K562 (cell line): ENCODE data around the gene RASSF3. TPM values are rescaled to one million over a fixed set of nuclear protein-coding genes. Genes with fewer than 3 reads are reported as not detected.

ENCODE experiments used
- ADNP ChIP-seq: fragments of 200-800 bp; sonication (Bioruptor generic); IDR thresholded peaks from 2 replicates; pipeline ENCODE4 v1.6.1; 2016; ENCODE audit warnings: missing genetic modification characterization, missing compliant biosample characterization
- ARID2 ChIP-seq: fragments of 450-650 bp; IDR thresholded peaks from 2 replicates; pipeline ENCODE4 v1.6.1; 2017; ENCODE audit warnings: antibody characterized with exemption, mild to moderate bottlenecking
- BRD4 ChIP-seq: fragments of 200-600 bp; sonication (generic); IDR thresholded peaks from 2 replicates; pipeline ENCODE4 v1.6.1; 2017; ENCODE audit warnings: inconsistent platforms
- C11orf30 ChIP-seq: fragments of 450-650 bp; IDR thresholded peaks from 2 replicates; pipeline ENCODE4 v1.6.1; 2016; ENCODE audit warnings: low read depth, mild to moderate bottlenecking
- GATAD2B ChIP-seq: fragments of 450-650 bp; IDR thresholded peaks from 2 replicates; pipeline ENCODE4 v1.6.1; 2017; ENCODE audit warnings: mild to moderate bottlenecking, borderline replicate concordance
- HDGF ChIP-seq: fragments of 450-650 bp; IDR thresholded peaks from 2 replicates; pipeline ENCODE4 v1.6.1; 2016
- SLC30A9 ChIP-seq: fragments of 250-450 bp; sonication (Bioruptor Pico); IDR thresholded peaks from 2 replicates; pipeline ENCODE4 v1.8.0; 2022; ENCODE audit warnings: mild to moderate bottlenecking, moderate library complexity
- TAF1 ChIP-seq: IDR thresholded peaks from 2 replicates; pipeline ENCODE4 v1.6.1; 2011; ENCODE audit warnings: mild to moderate bottlenecking, low read length, moderate library complexity; ENCODE audit not compliant: insufficient read depth, control insufficient read depth, severe bottlenecking; ENCODE audit errors: extremely low read depth
- ZBTB1 ChIP-seq: sonication (generic); formaldehyde crosslinking; IDR thresholded peaks from 2 replicates; pipeline ENCODE4 v1.8.1; 2023; ENCODE audit warnings: missing genetic modification reagents, low read depth, mild to moderate bottlenecking, borderline replicate concordance
- ZFP1 ChIP-seq: fragments of 450-650 bp; formaldehyde crosslinking; IDR thresholded peaks from 2 replicates; pipeline ENCODE4 v1.4.0; 2020; ENCODE audit warnings: mild to moderate bottlenecking, mixed read lengths
- ZNF165 ChIP-seq: fragments of 250-450 bp; sonication (Bioruptor Pico); IDR thresholded peaks from 2 replicates; pipeline ENCODE4 v1.4.0; 2020; ENCODE audit warnings: borderline replicate concordance
- ZNF696 ChIP-seq: fragments of 250-450 bp; sonication (Bioruptor Pico); conservative IDR thresholded peaks from 2 replicates; pipeline ENCODE4 v1.4.0; 2020; ENCODE audit warnings: mild to moderate bottlenecking, moderate library complexity
- polyA plus RNA-seq, 8 experiments: library from polyadenylated mRNA; depleted of rRNA in 4 of 8; stranded (reverse) in 5 of 8; unstranded in 3 of 8; fragments of >200 nt; fragmentation: Nextera tagmentation in 2 of 8; fragmentation: Illumina TruSeq in 1 of 8; extraction: Ambion mirVana in 2 of 8; extraction: Trizol in 1 of 8; gene quantifications; 2 replicates each; pipeline versions ENCODE4 v1.2.1 to v1.2.3, GENCODE V29; 2011 to 2014; ENCODE audit warnings: inconsistent platforms in 1 of 8, missing spikeins in 1 of 8
- total RNA-seq, 7 experiments: library from RNA; depleted of rRNA in 6 of 7; stranded (reverse); fragments of >200 nt in 6 of 7; fragmentation: Illumina TruSeq in 2 of 7; extraction: Trizol in 2 of 7; gene quantifications; 2 replicates each; pipeline versions ENCODE4 v1.2.1 to v1.2.3, GENCODE V29; 2011 to 2021; ENCODE audit warnings: low replicate concordance in 1 of 7
- TF ChIP-seq, protein P1 (sequence below): fragments of 450-650 bp; IDR thresholded peaks from 2 replicates; pipeline ENCODE4 v1.6.1; 2017; ENCODE audit warnings: antibody characterized with exemption, mild to moderate bottlenecking
- TF ChIP-seq, protein P2 (sequence below): sonication (generic); formaldehyde crosslinking; IDR thresholded peaks from 2 replicates; pipeline ENCODE4 v1.5.0; 2020; ENCODE audit warnings: missing genetic modification reagents
- TF ChIP-seq, protein P3 (sequence below): fragments of 250-450 bp; sonication (Bioruptor Pico); IDR thresholded peaks from 2 replicates; pipeline ENCODE4 v1.5.0; 2021; ENCODE audit warnings: mild to moderate bottlenecking, borderline replicate concordance
- TF ChIP-seq, protein P4 (sequence below): fragments of 250-450 bp; sonication (Bioruptor Pico); IDR thresholded peaks from 2 replicates; pipeline ENCODE4 v1.4.0; 2020; ENCODE audit warnings: mild to moderate bottlenecking
- TF ChIP-seq, protein P5 (sequence below): fragments of 450-650 bp; IDR thresholded peaks from 2 replicates; pipeline ENCODE4 v1.6.1; 2017; ENCODE audit warnings: antibody characterized with exemption

RASSF3 gene
- total and polyA plus RNA-seq, 9 of the 15 experiments (the other 6 are each of a cell fraction or from before 2014, with no cell fraction given): 3.7 to 39.2 (median 20.2) TPM

DNA sequence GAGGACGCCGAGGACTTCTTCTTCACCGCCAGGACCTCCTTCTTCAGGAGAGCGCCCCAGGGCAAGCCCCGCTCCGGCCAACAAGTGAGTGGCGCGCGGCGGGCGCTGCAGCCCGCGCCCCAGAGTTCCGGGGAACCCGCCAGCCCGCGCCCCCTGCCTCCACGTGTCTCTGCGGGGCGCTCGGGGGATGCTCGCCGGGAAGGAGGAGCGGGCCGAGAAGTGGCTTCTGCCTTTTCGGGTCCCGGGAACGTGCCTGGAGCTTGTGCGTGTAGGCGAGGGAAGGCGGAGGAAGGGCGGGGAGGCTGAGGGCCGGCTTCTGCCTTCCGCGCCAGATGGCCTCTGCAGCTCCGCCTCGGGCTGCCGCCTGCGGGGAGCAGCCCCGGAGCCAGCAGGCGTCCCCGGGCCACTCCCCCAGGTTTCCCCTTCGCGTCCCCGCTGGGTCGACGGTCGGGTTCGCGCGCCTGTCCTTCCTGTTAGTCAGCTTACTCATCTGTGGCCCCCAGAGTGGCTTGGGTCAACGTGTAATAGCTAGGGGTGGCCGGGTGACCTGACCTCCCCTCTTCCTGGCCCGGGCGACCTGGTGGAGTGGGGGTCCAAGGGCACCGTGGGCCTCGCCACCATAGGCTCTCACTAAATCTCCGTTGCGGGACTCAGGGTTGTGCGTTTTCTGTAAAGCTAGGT is 505 bp downstream of the RASSF3 start (continued):
- TF ChIP-seq, protein P1, sequence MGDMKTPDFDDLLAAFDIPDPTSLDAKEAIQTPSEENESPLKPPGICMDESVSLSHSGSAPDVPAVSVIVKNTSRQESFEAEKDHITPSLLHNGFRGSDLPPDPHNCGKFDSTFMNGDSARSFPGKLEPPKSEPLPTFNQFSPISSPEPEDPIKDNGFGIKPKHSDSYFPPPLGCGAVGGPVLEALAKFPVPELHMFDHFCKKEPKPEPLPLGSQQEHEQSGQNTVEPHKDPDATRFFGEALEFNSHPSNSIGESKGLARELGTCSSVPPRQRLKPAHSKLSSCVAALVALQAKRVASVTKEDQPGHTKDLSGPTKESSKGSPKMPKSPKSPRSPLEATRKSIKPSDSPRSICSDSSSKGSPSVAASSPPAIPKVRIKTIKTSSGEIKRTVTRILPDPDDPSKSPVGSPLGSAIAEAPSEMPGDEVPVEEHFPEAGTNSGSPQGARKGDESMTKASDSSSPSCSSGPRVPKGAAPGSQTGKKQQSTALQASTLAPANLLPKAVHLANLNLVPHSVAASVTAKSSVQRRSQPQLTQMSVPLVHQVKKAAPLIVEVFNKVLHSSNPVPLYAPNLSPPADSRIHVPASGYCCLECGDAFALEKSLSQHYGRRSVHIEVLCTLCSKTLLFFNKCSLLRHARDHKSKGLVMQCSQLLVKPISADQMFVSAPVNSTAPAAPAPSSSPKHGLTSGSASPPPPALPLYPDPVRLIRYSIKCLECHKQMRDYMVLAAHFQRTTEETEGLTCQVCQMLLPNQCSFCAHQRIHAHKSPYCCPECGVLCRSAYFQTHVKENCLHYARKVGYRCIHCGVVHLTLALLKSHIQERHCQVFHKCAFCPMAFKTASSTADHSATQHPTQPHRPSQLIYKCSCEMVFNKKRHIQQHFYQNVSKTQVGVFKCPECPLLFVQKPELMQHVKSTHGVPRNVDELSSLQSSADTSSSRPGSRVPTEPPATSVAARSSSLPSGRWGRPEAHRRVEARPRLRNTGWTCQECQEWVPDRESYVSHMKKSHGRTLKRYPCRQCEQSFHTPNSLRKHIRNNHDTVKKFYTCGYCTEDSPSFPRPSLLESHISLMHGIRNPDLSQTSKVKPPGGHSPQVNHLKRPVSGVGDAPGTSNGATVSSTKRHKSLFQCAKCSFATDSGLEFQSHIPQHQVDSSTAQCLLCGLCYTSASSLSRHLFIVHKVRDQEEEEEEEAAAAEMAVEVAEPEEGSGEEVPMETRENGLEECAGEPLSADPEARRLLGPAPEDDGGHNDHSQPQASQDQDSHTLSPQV: no peak
- no peak for TF ChIP-seq BRD4
- no peak for TF ChIP-seq ARID2
- TF ChIP-seq TAF1: peak; percentile 55
- TF ChIP-seq ZBTB1: 0 out of 2 replicates have a peak, but pooled peaks have one; percentile 4
- TF ChIP-seq HDGF: no peak
- no peak for TF ChIP-seq ZNF165 (CRISPR knock-in tag)
- TF ChIP-seq, protein P2, sequence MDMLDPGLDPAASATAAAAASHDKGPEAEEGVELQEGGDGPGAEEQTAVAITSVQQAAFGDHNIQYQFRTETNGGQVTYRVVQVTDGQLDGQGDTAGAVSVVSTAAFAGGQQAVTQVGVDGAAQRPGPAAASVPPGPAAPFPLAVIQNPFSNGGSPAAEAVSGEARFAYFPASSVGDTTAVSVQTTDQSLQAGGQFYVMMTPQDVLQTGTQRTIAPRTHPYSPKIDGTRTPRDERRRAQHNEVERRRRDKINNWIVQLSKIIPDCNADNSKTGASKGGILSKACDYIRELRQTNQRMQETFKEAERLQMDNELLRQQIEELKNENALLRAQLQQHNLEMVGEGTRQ: no peak
- no peak for TF ChIP-seq C11orf30
- TF ChIP-seq ADNP (tag): no peak
- TF ChIP-seq, protein P3, sequence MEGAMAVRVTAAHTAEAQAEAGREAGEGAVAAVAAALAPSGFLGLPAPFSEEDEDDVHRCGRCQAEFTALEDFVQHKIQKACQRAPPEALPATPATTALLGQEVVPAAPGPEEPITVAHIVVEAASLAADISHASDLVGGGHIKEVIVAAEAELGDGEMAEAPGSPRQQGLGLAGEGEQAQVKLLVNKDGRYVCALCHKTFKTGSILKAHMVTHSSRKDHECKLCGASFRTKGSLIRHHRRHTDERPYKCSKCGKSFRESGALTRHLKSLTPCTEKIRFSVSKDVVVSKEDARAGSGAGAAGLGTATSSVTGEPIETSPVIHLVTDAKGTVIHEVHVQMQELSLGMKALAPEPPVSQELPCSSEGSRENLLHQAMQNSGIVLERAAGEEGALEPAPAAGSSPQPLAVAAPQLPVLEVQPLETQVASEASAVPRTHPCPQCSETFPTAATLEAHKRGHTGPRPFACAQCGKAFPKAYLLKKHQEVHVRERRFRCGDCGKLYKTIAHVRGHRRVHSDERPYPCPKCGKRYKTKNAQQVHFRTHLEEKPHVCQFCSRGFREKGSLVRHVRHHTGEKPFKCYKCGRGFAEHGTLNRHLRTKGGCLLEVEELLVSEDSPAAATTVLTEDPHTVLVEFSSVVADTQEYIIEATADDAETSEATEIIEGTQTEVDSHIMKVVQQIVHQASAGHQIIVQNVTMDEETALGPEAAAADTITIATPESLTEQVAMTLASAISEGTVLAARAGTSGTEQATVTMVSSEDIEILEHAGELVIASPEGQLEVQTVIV (CRISPR knock-in tag): no peak
- no peak for TF ChIP-seq SLC30A9 (CRISPR knock-in tag)
- TF ChIP-seq, protein P4, sequence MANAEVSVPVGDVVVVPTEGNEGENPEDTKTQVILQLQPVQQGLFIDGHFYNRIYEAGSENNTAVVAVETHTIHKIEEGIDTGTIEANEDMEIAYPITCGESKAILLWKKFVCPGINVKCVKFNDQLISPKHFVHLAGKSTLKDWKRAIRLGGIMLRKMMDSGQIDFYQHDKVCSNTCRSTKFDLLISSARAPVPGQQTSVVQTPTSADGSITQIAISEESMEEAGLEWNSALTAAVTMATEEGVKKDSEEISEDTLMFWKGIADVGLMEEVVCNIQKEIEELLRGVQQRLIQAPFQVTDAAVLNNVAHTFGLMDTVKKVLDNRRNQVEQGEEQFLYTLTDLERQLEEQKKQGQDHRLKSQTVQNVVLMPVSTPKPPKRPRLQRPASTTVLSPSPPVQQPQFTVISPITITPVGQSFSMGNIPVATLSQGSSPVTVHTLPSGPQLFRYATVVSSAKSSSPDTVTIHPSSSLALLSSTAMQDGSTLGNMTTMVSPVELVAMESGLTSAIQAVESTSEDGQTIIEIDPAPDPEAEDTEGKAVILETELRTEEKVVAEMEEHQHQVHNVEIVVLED: no peak
- no peak for TF ChIP-seq ZNF696 (CRISPR knock-in tag)
- TF ChIP-seq GATAD2B: no peak
- no peak for TF ChIP-seq ZFP1 (CRISPR knock-in tag)
- TF ChIP-seq, protein P5, sequence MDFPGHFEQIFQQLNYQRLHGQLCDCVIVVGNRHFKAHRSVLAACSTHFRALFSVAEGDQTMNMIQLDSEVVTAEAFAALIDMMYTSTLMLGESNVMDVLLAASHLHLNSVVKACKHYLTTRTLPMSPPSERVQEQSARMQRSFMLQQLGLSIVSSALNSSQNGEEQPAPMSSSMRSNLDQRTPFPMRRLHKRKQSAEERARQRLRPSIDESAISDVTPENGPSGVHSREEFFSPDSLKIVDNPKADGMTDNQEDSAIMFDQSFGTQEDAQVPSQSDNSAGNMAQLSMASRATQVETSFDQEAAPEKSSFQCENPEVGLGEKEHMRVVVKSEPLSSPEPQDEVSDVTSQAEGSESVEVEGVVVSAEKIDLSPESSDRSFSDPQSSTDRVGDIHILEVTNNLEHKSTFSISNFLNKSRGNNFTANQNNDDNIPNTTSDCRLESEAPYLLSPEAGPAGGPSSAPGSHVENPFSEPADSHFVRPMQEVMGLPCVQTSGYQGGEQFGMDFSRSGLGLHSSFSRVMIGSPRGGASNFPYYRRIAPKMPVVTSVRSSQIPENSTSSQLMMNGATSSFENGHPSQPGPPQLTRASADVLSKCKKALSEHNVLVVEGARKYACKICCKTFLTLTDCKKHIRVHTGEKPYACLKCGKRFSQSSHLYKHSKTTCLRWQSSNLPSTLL: no peak
